ENCODE data around the gene CPD.

GRCh38 chr17:30333503-30334360 lies 45.0 kb upstream of the CPD start, which contains the start of gene TMIGD1:
- TF ChIP-seq ZNF302 (CRISPR knock-in tag; IDR thresholded peaks at IDR 0.05) (no peak), CTCF (IDR thresholded peaks at IDR 0.05) (no peak), EP300 (IDR thresholded peaks at IDR 0.05) (no peak), POLR2A (IDR thresholded peaks at IDR 0.05; ENCODE audit: low read length) (no peak), POLR2AphosphoS2 (conservative IDR thresholded peaks at IDR 0.05; ENCODE audit: low read length) (no peak), REST (IDR thresholded peaks at IDR 0.05) (no peak), CHD2 (IDR thresholded peaks at IDR 0.05; ENCODE audit: low read length, partially characterized antibody) (no peak), SMC3 (IDR thresholded peaks at IDR 0.05) (no peak), MAFK (IDR thresholded peaks at IDR 0.05; ENCODE audit: partially characterized antibody) (no peak)
